Esophagus squamous epithelium (tissue), 5 donors: ENCODE data around the gene ABCB8. TPM values are rescaled to one million over a fixed set of nuclear protein-coding genes. Genes with fewer than 3 reads are reported as not detected.

ENCODE experiments used
- DNase-seq: peaks from one replicate; lab custom pipeline; 2025; lab: John Stamatoyannopoulos, UW
- H3K27ac ChIP-seq, 4 donors: fragments of 200-600 bp; sonication (generic); one replicate each; pipeline ENCODE4 v1.5.1; 2016 to 2019; ENCODE audit warnings: mild to moderate bottlenecking in 1 of 4
- H3K27me3 ChIP-seq, 4 donors: fragments of 200-600 bp; sonication (generic); 1 replicate in 3 of 4; 2 replicates in 1 of 4; pipeline versions ENCODE4 v1.5.1 to v1.6.0; 2017 to 2021; ENCODE audit warnings: antibody characterized with exemption in 1 of 4
- H3K36me3 ChIP-seq, 3 donors: fragments of 200-600 bp; sonication (generic); one replicate each; pipeline ENCODE4 v1.5.1; 2016 to 2019
- H3K4me1 ChIP-seq, 3 donors: fragments of 200-600 bp; sonication (generic); one replicate each; pipeline ENCODE4 v1.5.1; 2017 to 2019
- H3K4me3 ChIP-seq, 4 donors: fragments of 200-600 bp; sonication (generic); 1 replicate in 3 of 4; 2 replicates in 1 of 4; pipeline ENCODE4 v1.5.1; 2016 to 2019; ENCODE audit warnings: mild to moderate bottlenecking in 2 of 4, moderate library complexity in 1 of 4
- H3K9me3 ChIP-seq, 3 donors: fragments of 200-600 bp; sonication (generic); one replicate each; pipeline ENCODE4 v1.5.1; 2016 to 2019
- POLR2A ChIP-seq, 4 donors: fragments of 450-650 bp; IDR thresholded peaks; one replicate each; pipeline ENCODE4 v1.6.1; 2017; ENCODE audit warnings: antibody characterized with exemption in 4 of 4, mild to moderate bottlenecking in 4 of 4, moderate library complexity in 3 of 4
- WGBS, 2 donors: methylation state at CpG; one replicate each; pipeline ENCODE4 v1.1.5; 2018; 5-methylcytosine and 5-hydroxymethylcytosine counted together
- intact Hi-C: fragments of 100-400 bp; cut with DNase I; formaldehyde crosslinking; loops from one replicate; pipeline ENCODE4 v1.15.0; 2022
- total RNA-seq, 4 donors: library from RNA; depleted of rRNA; stranded (reverse); fragments of >200 nt; gene quantifications; one replicate each; pipeline ENCODE4 v1.1.0, GENCODE V29; 2016
- TF ChIP-seq, protein P1 (sequence below), 6 experiments: fragments of 450-650 bp in 4 of 6; fragments of 200-600 bp in 2 of 6; sonication (generic) in 2 of 6; IDR thresholded peaks; one replicate each; pipeline ENCODE4 v1.5.1; 2016 to 2019; ENCODE audit warnings: antibody characterized with exemption in 6 of 6, mild to moderate bottlenecking in 4 of 6, moderate library complexity in 4 of 6
- donor health status: DM: yes; HTN: yes; CAD: no.

Gene ABCB8
- total RNA-seq, 4 donors from 2014 or later: 23.1 to 41.0 (median 26.1) TPM

GRCh38 chr7:151087245-151088018, 59.2 kb downstream of the ABCB8 start:
- peaks cover 0 to 5% (median 0%) of the 10 kb centered on the region in 3 donors for H3K36me3 ChIP-seq
- TF ChIP-seq, protein P1, sequence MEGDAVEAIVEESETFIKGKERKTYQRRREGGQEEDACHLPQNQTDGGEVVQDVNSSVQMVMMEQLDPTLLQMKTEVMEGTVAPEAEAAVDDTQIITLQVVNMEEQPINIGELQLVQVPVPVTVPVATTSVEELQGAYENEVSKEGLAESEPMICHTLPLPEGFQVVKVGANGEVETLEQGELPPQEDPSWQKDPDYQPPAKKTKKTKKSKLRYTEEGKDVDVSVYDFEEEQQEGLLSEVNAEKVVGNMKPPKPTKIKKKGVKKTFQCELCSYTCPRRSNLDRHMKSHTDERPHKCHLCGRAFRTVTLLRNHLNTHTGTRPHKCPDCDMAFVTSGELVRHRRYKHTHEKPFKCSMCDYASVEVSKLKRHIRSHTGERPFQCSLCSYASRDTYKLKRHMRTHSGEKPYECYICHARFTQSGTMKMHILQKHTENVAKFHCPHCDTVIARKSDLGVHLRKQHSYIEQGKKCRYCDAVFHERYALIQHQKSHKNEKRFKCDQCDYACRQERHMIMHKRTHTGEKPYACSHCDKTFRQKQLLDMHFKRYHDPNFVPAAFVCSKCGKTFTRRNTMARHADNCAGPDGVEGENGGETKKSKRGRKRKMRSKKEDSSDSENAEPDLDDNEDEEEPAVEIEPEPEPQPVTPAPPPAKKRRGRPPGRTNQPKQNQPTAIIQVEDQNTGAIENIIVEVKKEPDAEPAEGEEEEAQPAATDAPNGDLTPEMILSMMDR (IDR thresholded peaks at IDR 0.05): peak in 3 of 6 experiments; percentile 12 to 25 (median 22)
- TF ChIP-seq POLR2A (IDR thresholded peaks at IDR 0.05): peak in 1 of 4 donors; percentile 3
- H3K27me3 ChIP-seq: no peaks in the 10 kb centered on the region
- DNase-seq: no peak
- no peaks in the 10 kb centered on the region for H3K9me3 ChIP-seq
- intact Hi-C loops: no loop called here
- H3K4me3 ChIP-seq: peak overlapping the region; percentile 41 to 94 (median 64)
- H3K27ac ChIP-seq: peak overlapping the region; percentile 67 to 93 (median 84)
- WGBS, 2 donors: 0% methylated on average over 1 to 3 of the region's 70 CpGs
- H3K4me1 ChIP-seq: peaks cover 34 to 81% (median 47%) of the 10 kb centered on the region in 3 donors

DNA sequence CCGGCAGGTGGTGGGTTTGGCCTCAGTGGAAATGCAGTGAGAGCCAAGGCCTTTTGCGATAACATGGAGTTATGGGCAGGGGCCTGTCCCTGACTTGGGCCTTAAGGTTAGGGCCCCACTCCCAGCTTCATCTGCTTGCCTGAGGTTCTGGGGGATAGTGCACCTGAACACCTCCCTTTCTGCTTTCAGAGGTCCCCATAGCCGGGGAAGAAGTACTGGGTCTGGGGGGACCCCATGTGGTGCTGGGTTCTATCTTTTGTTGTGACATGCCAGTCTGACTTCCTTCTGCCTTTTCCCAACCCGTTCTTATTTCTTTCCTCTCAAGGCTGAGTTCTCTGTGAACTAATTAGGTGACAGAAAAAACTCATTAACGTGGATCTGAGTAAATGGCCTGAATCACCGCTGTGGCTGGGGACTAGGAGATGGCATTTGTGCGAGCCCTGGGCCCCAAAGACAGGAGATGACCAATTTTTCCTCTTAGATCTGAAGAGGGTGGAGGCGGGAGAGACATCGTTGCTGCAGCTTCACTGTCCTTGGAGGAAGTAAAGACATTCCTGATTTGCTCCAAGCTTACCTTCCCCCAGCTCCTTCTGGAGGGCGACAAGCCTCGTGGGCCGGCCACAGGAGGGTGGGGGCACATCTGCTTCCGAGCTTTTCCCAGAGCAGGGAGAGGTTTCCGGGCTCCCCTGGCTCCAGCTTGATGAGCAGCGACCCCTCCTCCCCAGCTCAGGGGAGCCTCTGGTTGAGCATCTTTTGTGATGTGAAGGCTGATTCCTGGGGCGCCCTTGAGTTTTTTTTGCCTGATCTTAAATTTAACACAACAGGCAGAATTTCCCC, 60.0 kb downstream of the ABCB8 start:
- Histone ChIP-seq H3K27me3 (no peaks in the 10 kb centered on the region), H3K27ac (peak overlapping the region; percentile 67 to 93 (median 84)), H3K36me3 (peaks cover 0 to 7% (median 0%) of the 10 kb centered on the region in 3 donors), H3K4me3 (peak overlapping the region; percentile 41 to 94 (median 64)), H3K9me3 (no peaks in the 10 kb centered on the region), H3K4me1 (peaks cover 31 to 74% (median 45%) of the 10 kb centered on the region in 3 donors)
- TF ChIP-seq POLR2A (IDR thresholded peaks at IDR 0.05): no peak
- TF ChIP-seq, protein P1 (IDR thresholded peaks at IDR 0.05): no peak
- intact Hi-C loops: no loop called here
- 30 to 44% methylated on average over 12 to 14 of the region's 16 CpGs for WGBS, 2 donors
- no peak for DNase-seq

DNA sequence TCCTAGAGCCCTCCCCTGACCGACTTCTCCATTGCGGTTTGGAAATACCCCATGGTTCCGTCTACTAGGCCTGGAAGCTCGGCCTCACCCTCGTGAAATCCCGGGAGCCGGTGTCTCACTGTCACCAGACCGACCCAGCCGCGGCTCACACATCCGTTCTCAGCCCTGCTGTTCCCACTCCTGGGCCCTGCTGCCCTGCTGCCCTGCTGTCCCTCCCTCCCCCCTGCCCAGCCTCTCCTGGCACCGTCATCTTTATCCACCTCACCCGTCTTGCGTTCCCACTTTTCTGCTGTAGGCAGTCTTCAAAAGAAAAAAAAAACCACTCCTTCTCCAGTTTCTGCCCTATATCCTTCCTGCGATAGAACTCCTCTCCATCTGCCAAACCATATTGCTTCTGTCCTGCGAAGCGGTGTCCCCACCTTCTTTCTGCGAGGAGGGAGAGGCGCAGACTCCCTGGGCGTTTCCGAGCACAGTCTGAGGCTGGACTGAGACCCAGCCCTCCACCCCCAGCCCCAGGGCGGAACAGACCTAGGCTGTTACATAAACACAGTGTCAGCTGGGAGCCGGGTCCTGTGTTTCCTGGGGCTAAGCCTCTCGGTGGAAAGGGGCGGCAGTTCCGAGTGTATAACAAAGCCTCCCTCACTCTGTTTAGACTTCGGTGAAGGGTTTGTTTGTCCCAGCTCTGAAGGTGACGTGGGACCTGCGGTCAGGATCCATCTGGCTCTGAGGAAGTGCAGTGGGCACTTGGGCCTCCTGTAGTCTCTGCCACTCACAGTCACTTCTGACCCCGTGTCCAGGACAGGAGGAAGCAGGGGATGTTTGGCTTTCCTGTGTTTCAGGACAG, 60.8 kb downstream of the ABCB8 start:
- Histone ChIP-seq H3K4me3 (peak overlapping the region; percentile 41 to 94 (median 64)), H3K36me3 (peaks cover 0 to 7% (median 0%) of the 10 kb centered on the region in 3 donors), H3K9me3 (no peaks in the 10 kb centered on the region), H3K4me1 (peaks cover 31 to 67% (median 41%) of the 10 kb centered on the region in 3 donors), H3K27ac (peak overlapping the region; percentile 67 to 93 (median 84)), H3K27me3 (no peaks in the 10 kb centered on the region)
- WGBS, 2 donors: 14 to 20% methylated on average over 24 of the region's 30 CpGs
- DNase-seq: peak; percentile 17
- TF ChIP-seq, protein P1 (IDR thresholded peaks at IDR 0.05): no peak
- peak in 2 of 4 donors; percentile 13 to 15 for TF ChIP-seq POLR2A (IDR thresholded peaks at IDR 0.05)
- intact Hi-C loops: no loop called here

DNA sequence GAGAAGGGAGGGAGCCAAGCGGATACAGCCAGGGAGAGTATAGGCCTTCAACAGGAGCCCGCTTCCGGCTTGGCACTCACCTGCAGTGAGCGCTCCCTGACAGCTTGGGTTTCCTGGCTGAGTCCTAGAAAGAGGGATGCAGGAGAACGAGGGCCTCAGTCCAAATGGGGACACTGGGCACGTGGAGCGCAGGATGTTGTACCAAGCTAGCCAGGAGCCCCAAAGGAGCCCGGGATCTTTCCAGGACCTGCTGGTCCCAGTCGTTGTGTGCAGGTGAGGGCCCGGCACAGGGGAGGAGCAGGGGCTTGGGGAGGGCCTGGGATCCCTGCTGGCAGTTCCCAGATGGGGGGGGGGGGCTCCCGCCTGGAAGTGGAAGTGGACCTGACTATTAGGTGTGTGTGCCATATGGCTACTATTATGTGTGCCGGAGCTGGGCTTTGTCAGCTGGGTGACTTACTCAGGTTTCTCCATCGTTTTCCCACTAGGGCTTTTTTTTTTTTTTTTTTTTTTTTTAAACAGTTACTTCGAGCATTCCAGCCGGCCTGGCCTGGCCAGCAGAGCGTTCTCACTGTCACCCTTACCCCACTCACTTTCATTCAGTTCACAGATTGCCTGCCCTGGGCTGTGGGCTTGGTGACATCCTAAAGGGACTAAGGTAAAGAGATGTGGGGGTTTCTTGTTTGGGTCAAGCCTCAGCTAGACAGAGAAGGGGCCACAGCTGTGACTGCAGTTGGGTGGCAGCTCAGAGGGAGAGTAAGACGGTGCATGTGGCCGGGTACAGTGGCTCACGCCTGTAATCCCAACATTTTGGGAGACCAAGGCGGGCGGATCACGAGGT, 61.9 kb downstream of the ABCB8 start:
- H3K9me3 ChIP-seq: no peaks in the 10 kb centered on the region
- no peak for DNase-seq
- peak overlapping the region; percentile 67 to 93 (median 84) for H3K27ac ChIP-seq
- WGBS, 2 donors: 83 to 84% methylated on average over 9 to 14 of the region's 22 CpGs
- H3K36me3 ChIP-seq: peaks cover 0 to 7% (median 0%) of the 10 kb centered on the region in 3 donors
- peaks cover 31 to 73% (median 41%) of the 10 kb centered on the region in 3 donors for H3K4me1 ChIP-seq
- no peaks in the 10 kb centered on the region for H3K27me3 ChIP-seq
- intact Hi-C loops: no loop called here
- peak overlapping the region in 2 of 4 donors; percentile 74 to 94 for H3K4me3 ChIP-seq
- TF ChIP-seq POLR2A (IDR thresholded peaks at IDR 0.05): no peak
- TF ChIP-seq, protein P1 (IDR thresholded peaks at IDR 0.05): no peak
